CMK (cell line): ENCODE measurements around the gene NOTO.

ENCODE experiments used
- DNase-seq: peaks from one replicate; pipeline ENCODE4 v3.0.0-alpha.2; 2010; ENCODE audit warnings: low read depth

Gene NOTO

DNA sequence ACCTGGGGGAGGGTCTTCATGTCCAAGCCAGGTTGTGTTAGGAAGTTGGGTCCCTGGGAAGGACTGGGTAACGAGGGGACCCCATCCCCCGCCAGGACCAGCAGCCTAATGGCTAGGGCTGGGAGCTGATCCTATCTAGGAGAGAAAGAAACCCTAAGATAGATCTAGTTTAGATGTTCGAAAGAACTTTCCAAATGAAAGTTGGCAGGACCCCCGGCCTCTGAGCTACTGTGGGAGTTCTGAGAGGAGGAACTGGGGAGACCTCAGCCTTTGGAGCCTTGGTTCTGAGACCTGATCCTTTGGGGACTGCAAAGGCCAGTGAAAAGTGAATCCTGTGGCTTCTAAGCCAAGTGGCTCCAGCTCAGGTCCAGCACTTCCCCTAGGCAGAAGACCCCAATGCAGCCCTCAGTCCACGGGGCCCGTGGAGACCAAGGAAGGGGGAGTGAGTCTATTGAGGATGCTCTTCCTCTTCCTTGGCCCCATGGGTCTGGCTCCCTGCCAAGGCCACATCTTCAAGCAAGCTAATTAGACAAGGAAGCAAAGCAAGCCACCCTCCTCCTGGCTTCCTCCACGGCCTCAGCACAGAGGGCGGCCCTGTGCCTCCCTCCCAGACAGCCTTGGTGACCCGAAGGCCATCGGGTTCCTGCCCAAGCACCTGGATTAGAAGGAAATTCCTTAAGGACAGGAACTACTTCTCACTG is 55.2 kb downstream of the NOTO start:
- peak; percentile 58 for DNase-seq

DNA sequence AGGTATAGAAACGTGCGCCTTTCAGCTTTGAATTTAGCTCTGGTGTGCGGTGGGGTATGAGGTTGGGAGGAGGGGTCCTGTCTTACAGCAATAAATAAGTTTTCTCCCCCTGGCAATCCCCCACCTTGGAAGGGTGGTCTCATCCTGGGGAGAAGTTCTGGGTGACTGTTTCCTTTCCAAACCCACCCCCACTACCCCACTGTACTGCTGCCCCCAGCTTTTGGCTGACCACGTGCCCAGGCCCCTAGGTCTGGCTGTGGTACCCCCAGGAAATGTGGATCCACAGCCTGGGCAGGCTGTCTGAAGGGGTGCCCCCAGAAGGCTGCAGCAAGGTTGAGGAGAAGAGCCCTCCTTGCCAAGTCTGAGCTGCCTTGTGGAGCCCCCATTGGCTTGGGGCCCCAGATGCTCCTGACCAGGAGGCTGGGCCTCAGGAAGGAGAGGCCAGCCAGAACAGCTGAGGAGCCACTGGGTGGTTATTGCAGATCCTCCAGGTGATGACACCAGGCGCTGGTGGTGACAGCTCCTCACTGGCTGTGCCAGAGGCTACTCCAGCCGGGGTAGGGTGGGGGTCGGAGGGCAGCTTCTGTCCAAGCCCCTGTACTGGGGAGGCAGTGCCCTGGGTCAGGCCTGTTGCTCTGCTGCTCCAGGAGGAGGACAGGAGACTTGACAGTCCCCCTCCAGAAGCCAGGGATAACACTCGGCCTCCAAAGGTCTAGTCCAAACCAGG is 56.0 kb downstream of the NOTO start:
- no peak for DNase-seq

DNA sequence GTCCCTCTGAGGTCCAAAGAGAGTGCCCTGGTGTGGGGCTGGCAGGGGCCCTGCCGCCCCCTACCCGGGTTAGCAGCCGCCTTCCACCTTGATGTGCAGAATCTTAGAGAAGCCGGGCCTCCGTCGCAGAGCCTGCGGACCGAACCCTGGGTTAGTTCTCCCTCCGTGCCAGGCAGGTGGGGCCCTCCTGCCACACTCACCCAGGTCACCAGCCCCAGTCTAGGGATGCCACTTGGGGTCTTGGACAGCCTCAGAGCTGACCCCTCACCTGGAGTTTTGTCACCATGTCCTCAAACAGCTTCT is 56.5 kb downstream of the NOTO start:
- no peak for DNase-seq

- no peak for DNase-seq
Observed at GRCh38 chr2:73259276-73259675, 56.9 kb downstream of the NOTO start.

GRCh38 chr2:73259704-73260337 is 57.4 kb downstream of the NOTO start:
- DNase-seq = no peak

- DNase-seq = peak; percentile 41
Observed at GRCh38 chr2:73260338-73260984, 58.1 kb downstream of the NOTO start.
